ENCODE data around the gene C1orf198.
A peak's percentile ranks its signal among the peaks of the same experiment; 100 is the strongest.

The C1orf198 gene

DNA sequence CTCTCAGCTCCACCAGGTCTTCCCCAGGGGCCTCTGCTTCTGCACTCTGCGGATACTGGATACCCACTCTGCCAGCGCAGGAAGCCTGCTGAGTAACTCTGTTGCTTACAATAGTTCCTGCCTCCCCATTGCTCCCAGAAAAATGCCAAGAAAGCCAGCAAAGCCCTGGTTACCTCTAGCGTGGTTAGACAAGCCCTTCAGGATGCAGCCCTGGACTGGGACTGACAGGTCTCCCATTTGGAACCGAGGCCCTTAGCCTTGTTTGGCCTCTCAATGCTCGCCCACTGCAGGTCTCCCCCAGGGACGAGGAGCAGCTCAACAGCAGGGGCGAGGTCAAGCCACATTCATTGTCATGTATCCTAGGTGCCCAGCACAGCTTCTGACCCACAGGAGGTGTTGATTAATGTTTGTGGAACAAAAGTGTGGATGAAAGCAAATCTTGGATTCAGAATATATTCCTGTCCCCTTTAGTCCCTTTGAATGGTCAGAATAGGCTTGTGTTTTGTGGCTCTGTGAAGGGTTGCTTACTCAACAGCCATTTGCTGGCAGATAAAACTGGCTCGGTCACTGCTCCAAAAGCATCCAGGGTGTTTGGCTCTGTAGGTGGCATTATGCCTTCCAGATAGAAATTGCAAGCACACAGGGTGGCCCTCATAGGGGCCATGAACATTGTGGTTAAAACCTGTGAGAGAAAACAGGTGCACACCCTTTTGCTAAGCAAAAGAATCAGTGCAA is 58.9 kb downstream of the C1orf198 start:
- peak; percentile 2 for DNase-seq (ENCODE audit: low spot score)

DNA sequence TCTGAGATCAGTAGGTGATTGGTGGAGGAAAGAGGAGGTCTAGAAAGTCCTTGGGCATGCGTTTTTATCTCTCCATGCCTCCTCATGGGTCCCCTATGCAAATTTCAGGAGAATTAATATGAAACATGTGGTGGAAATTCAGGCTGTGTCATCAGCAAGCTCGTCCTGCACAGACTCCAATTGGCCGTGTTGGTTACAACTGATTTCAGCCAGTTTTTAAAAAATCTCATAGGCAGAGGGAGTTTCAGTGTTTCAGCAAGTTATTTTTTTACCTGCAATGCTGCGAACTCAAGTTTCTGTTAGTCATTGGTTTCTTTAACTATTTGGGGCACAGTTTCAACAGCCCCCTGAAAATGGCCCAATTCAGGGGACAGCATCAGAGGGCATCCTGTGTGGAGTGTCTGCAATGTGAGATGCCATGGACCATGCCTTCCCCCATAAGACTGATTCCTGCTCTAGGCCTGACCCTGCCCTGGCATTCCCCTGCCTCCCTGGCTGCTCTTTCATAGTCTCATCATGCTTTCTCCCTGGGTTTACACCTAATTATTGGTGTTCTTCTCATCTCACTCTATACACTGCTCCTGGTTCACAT is 59.9 kb downstream of the C1orf198 start:
- DNase-seq (ENCODE audit: low spot score), result peak; percentile 76

- no peak for DNase-seq (ENCODE audit: low spot score)
These were observed 60.6 kb downstream of the C1orf198 start for GRCh38 chr1:230807561-230808280.

- no peak for DNase-seq (ENCODE audit: low spot score)
These were observed 61.3 kb downstream of the C1orf198 start for GRCh38 chr1:230807029-230807428.

DNA sequence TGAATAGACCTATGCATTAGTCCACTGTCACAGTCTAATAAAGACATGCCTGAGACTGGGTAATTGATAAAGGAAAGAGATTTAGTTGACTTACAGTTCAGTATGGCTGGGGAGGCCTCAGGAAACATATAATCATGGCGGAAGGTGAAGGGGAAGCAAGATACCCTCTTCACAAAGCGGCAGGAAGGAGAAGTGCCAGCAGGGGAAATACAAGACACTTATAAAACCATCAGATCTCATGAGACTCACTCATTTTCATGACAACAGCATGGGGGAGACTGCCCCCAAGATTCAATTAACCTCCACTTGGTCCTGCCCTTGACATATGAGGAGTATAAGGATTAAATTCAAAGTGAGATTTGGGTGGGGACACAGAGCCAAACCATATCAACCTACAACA is 61.8 kb downstream of the C1orf198 start:
- DNase-seq (ENCODE audit: low spot score), result no peak

DNA sequence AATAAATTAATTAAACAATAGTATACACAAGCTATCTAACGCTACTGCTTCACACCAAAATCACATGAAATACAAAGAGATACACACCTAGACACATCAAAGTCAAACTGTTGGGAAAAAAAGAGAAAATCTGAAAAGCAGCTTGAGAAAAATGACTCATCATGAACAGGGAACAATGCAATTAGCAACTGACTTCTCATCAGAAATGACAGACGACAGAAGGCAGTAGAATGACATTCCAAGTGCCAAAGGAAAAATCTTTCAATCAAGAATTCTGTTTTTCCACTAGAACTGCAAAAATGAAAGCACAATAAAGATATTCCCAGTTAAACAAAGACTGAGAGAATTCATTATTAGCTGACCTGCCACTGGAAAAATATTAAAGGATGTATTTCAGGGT is 63.9 kb downstream of the C1orf198 start:
- DNase-seq (ENCODE audit: low spot score), result no peak

GRCh38 chr1:230800891-230801840 is 67.2 kb downstream of the C1orf198 start:
- DNase-seq (ENCODE audit: low spot score), result peak; percentile 3

DNA sequence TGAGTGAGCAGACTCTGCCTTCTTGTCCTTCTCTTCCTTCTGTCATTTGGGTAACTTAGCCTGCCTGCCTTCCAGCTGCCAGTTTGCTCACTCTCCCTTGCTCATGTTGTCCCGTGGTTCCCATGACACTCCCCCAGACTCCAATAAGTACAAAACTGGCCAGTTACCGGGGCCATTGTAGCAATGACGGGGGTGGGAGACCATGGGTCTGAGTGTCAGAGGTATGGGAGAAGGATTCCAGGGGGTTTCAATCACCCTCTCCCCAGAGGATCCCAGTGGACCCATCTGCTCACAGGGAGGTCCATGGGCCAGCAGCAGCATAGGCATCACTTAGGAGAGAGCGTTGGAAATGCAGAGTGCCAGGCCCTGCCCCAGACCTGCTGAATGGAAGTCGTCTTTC is 69.8 kb downstream of the C1orf198 start:
- peak; percentile 3 for DNase-seq (ENCODE audit: low spot score)

GRCh38 chr1:230797942-230798365 is 70.4 kb downstream of the C1orf198 start:
- peak; percentile 87 for DNase-seq (ENCODE audit: low spot score)

DNA sequence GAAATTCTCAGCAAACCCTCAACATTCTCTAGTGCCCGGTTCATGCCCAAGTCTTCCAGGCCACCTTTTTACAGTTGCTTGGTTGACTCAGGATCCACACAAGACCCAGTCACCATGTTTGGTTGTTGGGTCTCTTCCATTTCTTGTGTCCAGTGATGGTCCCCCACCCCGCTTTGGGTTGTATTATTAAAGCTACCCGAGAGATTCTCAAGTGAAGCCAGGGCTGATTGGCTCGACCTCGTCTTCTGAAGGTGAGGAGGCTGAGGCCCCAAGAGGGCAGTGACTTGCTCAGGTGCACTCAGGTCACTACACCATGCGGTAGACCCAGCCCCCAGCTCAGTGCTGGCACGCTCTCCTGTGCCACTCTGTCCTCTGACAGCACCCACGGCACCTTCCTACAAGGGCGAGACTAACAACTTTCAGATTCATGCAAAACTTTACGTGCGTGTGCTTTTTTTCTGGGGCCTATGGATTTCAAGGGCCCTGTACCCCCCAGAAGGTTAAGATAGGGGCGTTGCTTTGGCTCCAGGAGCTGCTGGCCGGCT is 70.9 kb downstream of the C1orf198 start:
- DNase-seq (ENCODE audit: low spot score), result peak; percentile 2

DNA sequence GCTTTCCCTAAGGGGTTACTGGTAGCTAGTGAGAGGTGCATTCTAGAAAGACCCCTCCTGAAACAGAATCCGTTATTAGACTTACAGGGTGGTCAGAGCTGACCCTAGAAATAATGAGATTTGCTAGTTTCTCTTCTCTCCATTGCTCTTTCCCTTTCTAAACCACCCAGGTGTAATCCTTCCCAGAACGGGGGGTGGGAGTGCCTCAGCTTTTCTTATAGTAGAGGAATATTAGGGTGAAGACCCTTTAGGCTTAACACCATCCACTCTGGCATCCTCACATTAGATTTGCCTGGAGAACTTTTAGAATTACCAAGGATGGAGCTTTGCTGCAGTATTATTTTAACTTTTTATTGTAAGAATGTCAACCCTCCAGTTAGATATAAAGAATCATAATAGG is 71.7 kb downstream of the C1orf198 start:
- DNase-seq (ENCODE audit: low spot score), result peak; percentile 4

DNA sequence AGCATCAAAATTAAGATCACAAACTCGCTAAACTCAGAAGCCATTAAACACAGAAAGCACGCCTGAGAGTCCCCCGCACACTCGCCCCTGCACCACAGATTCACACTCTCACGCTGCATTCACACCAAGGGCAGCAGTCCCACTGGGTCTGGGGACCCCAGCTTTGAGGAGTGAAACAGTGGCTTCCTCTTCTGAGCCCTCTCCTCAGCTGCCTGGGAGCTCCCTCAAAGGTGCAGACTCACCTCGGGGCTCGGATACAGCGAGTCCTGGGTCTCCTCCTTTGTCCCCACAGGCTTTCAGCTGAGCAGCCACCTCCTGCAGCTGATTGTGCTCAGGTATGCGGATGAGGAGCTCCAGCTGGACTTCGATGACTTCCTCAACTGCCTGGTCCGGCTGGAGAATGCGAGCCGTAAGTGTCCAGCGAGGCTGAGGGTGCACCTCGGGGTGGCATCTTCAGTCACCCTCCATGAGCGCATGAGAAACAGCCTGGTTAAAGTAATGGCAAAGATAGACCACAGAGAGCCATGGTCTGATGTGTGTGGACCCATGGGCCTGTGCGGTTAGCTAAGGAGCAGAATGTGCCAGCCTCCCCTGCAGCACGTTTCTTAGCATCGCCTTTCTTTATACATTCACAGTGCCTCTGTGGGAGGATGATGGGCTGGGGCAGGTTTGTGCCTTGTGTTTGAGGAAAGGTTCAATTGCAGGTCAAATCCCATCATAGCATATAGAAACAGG is 73.3 kb downstream of the C1orf198 start:
- DNase-seq (ENCODE audit: low spot score), result no peak

DNA sequence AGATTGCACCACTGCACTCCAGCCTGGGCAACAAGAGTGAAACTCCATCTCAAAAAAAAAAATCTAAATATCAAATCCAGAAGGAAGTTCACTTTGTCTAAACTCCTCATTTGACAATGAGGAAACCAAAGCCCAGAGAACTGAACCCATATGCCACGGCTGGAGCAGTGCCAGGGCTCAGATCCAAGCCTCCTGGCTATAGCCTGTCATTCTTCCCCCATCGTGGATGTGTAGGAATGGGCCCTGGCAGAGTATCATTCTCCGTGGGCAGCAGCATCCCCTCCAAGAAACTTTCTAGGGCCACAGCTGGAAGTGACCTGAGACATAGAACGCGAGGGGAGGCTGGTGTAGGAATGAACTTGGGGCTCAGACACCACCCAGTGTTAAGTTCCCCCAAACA is 73.9 kb downstream of the C1orf198 start:
- DNase-seq (ENCODE audit: low spot score), result peak; percentile 8

DNA sequence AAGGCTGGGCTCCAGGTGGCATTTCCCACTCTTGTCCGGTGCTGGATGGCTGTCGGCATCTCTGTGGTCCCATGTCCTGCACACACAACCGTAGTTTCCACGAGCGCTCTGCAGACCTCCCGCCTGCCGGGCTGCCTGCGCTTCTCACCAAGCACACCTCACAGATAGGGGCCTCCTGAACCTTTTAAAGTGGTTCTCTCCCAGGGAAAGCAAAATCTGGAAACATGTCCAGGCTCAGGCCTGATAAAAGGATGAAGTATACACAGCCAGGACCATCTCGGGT is 74.9 kb downstream of the C1orf198 start:
- peak; percentile 1 for DNase-seq (ENCODE audit: low spot score)

- peak; percentile 8 for DNase-seq (ENCODE audit: low spot score)
These were observed 75.4 kb downstream of the C1orf198 start for GRCh38 chr1:230792691-230793462.

GRCh38 chr1:230791986-230792564 is 76.2 kb downstream of the C1orf198 start:
- DNase-seq (ENCODE audit: low spot score), result no peak

GRCh38 chr1:230790026-230790425 is 78.3 kb downstream of the C1orf198 start:
- peak; percentile 3 for DNase-seq (ENCODE audit: low spot score)

GRCh38 chr1:230788561-230789275 is 79.6 kb downstream of the C1orf198 start:
- no peak for DNase-seq (ENCODE audit: low spot score)

DNA sequence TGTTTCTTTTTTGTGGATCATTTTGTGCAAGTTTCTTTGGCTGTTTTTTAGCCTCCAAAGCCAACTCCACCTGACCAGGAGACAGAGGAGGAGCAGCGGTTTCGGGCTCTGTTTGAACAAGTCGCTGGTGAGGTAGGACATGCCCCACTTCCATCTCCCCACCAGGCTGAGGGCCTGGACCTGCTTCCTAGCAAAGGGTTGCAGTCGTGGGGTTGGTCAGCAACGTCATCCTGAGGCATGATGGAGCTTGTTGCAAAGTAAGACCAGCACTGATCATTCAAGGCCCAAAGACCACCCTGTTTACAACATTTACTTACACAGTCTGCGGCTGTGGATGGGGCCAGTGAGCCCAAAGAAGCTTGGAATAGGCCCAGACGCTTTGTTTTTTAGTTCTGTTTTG is 80.8 kb downstream of the C1orf198 start:
- no peak for DNase-seq (ENCODE audit: low spot score)
